OCI-LY1 (cell line): Measurements from ENCODE around the gene MBNL1.

ENCODE experiments used
- EZH2 ChIP-seq: fragments of 200-600 bp; sonication (generic), shearing (Covaris generic); IDR thresholded peaks from 2 replicates; pipeline ENCODE4 v1.8.0; 2017; ENCODE audit warnings: borderline replicate concordance, mixed run types, mild to moderate bottlenecking, antibody characterized with exemption, low read length, moderate library complexity, mixed read lengths
- TF ChIP-seq, protein P1 (sequence below): fragments of 200-600 bp; sonication (generic), shearing (Covaris generic); IDR thresholded peaks from 2 replicates; pipeline ENCODE4 v1.5.1; 2017; ENCODE audit warnings: mild to moderate bottlenecking, antibody characterized with exemption, low read length, moderate library complexity, mixed read lengths

DNA sequence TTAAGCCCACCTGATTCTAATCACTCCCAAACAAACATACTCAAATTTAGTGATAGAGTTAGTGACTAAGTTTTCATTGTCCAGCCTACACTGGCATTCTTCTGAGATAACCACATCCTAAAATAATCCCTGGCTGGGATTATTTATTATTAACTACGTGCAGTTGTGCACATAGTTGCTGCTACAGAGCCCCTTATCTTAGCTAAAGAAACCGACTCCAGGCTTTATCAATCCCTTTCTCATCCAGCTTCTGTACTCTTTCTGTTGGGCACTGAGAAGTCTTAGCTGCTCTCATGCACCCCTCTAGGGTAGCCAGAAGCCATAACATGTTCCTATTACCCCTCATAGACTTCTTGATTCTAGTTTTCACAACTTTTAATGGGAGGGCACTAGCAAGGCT lies 208.7 kb downstream of the MBNL1 start:
- TF ChIP-seq, protein P1, sequence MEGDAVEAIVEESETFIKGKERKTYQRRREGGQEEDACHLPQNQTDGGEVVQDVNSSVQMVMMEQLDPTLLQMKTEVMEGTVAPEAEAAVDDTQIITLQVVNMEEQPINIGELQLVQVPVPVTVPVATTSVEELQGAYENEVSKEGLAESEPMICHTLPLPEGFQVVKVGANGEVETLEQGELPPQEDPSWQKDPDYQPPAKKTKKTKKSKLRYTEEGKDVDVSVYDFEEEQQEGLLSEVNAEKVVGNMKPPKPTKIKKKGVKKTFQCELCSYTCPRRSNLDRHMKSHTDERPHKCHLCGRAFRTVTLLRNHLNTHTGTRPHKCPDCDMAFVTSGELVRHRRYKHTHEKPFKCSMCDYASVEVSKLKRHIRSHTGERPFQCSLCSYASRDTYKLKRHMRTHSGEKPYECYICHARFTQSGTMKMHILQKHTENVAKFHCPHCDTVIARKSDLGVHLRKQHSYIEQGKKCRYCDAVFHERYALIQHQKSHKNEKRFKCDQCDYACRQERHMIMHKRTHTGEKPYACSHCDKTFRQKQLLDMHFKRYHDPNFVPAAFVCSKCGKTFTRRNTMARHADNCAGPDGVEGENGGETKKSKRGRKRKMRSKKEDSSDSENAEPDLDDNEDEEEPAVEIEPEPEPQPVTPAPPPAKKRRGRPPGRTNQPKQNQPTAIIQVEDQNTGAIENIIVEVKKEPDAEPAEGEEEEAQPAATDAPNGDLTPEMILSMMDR: no peak
- TF ChIP-seq EZH2: no peak
